ENCODE data around the gene DOK5.

DOK5 gene

GRCh38 chr20:54514028-54514607 is 38.7 kb downstream of the DOK5 start:
- no peak for TF ChIP-seq CTCF (IDR thresholded peaks at IDR 0.05; ENCODE audit: insufficient read depth, low read length, poor library complexity, severe bottlenecking)
- Histone ChIP-seq H3K27me3 (replicated peaks; ENCODE audit: control insufficient read depth, insufficient read depth, low read length) (no peaks in the 10 kb centered on the region), H3K4me3 (replicated peaks; ENCODE audit: low read depth, low read length) (no peak overlapping the region), H3K36me3 (ENCODE audit: control insufficient read depth, insufficient read depth, low read length) (no peaks in the 10 kb centered on the region)
- DNase-seq (ENCODE audit: extremely low read depth, insufficient read length) = no peak

GRCh38 chr20:54515793-54516628 is 40.6 kb downstream of the DOK5 start:
- TF ChIP-seq CTCF (IDR thresholded peaks at IDR 0.05; ENCODE audit: insufficient read depth, low read length, poor library complexity, severe bottlenecking) = no peak
- Histone ChIP-seq H3K36me3 (ENCODE audit: control insufficient read depth, insufficient read depth, low read length) (no peaks in the 10 kb centered on the region), H3K4me3 (replicated peaks; ENCODE audit: low read depth, low read length) (no peak overlapping the region), H3K27me3 (replicated peaks; ENCODE audit: control insufficient read depth, insufficient read depth, low read length) (no peaks in the 10 kb centered on the region)
- DNase-seq (ENCODE audit: extremely low read depth, insufficient read length) = no peak

- Histone ChIP-seq H3K4me3 (replicated peaks; ENCODE audit: low read depth, low read length) (no peak overlapping the region), H3K27me3 (replicated peaks; ENCODE audit: control insufficient read depth, insufficient read depth, low read length) (no peaks in the 10 kb centered on the region), H3K36me3 (ENCODE audit: control insufficient read depth, insufficient read depth, low read length) (no peaks in the 10 kb centered on the region)
- TF ChIP-seq CTCF (IDR thresholded peaks at IDR 0.05; ENCODE audit: insufficient read depth, low read length, poor library complexity, severe bottlenecking) = no peak
- DNase-seq (ENCODE audit: extremely low read depth, insufficient read length) = no peak
These were observed 42.0 kb downstream of the DOK5 start for GRCh38 chr20:54517241-54517975.

- H3K36me3 ChIP-seq (ENCODE audit: control insufficient read depth, insufficient read depth, low read length) = no peaks in the 10 kb centered on the region
- no peak overlapping the region for H3K4me3 ChIP-seq (replicated peaks; ENCODE audit: low read depth, low read length)
- no peaks in the 10 kb centered on the region for H3K27me3 ChIP-seq (replicated peaks; ENCODE audit: control insufficient read depth, insufficient read depth, low read length)
- no peak for DNase-seq (ENCODE audit: extremely low read depth, insufficient read length)
- TF ChIP-seq CTCF (IDR thresholded peaks at IDR 0.05; ENCODE audit: insufficient read depth, low read length, poor library complexity, severe bottlenecking) = no peak
These were observed 49.5 kb downstream of the DOK5 start for GRCh38 chr20:54524849-54525248.

GRCh38 chr20:54525916-54526590 is 50.7 kb downstream of the DOK5 start:
- no peak for DNase-seq (ENCODE audit: extremely low read depth, insufficient read length)
- Histone ChIP-seq H3K36me3 (ENCODE audit: control insufficient read depth, insufficient read depth, low read length) (no peaks in the 10 kb centered on the region), H3K27me3 (replicated peaks; ENCODE audit: control insufficient read depth, insufficient read depth, low read length) (no peaks in the 10 kb centered on the region), H3K4me3 (replicated peaks; ENCODE audit: low read depth, low read length) (no peak overlapping the region)
- no peak for TF ChIP-seq CTCF (IDR thresholded peaks at IDR 0.05; ENCODE audit: insufficient read depth, low read length, poor library complexity, severe bottlenecking)
